Measurements from ENCODE around the gene SIDT1. TPM values are rescaled to one million over a fixed set of nuclear protein-coding genes. Genes with fewer than 3 reads are reported as not detected.

Gene SIDT1
- total RNA-seq, 1 experiment from 2014 or later = not detected

DNA sequence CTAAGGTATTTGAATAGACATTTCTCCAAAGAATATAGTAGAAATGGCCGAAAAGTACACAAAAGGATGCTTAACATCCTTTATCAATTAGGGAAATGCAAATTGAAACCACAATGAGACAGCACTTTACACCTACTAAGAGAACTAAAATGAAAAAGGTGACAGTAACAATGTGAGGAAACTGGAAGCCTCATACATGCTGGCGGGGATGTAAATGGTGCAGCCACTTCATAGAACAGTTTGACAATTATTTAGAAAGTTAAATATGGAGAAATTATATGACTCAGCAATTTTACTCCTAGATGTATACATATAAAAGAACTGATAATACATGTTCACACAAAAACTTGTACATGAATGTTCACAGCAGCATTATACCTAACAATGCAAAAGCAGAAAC is 30.8 kb upstream of the SIDT1 start:
- no peak for DNase-seq
- no peak overlapping the region for H3K18ac ChIP-seq (ENCODE audit: insufficient read length, low read depth, low read length)
- no peak overlapping the region for H4K5ac ChIP-seq (ENCODE audit: insufficient read length, low read depth, low read length)
- no peaks in the 10 kb centered on the region for H4K20me1 ChIP-seq (ENCODE audit: control insufficient read depth, insufficient read depth, insufficient read length)
- no peak overlapping the region for H3K23ac ChIP-seq (ENCODE audit: insufficient read length, low read depth, low read length)
- no peaks in the 10 kb centered on the region for H3K4me1 ChIP-seq (ENCODE audit: insufficient read depth, low read length)
- Mint-ChIP-seq H3K4me3 (no peak overlapping the region), H3K4me1 (peaks cover 0 to 4% of the 10 kb centered on the region in 2 experiments; a peak in 2 of 4 replicates), H3K27me3 (ENCODE audit: low read depth) (no peaks in the 10 kb centered on the region), H3K27ac (no peak overlapping the region; a peak in 1 of 7 replicates), H3K36me3 (ENCODE audit: insufficient read depth in 1 of 3, low read depth in 3 of 3) (peaks cover 0 to 11% (median 0%) of the 10 kb centered on the region in 3 experiments; a peak in 2 of 7 replicates), H3K9me3 (no peaks in the 10 kb centered on the region)
- H2BK15ac ChIP-seq (ENCODE audit: low read depth, low read length) = no peak overlapping the region
- H2BK12ac ChIP-seq (ENCODE audit: insufficient read length, low read depth, low read length) = no peak overlapping the region
- no peaks in the 10 kb centered on the region for H3K79me2 ChIP-seq (ENCODE audit: insufficient read depth, low read length)
- TF ChIP-seq, protein P1, sequence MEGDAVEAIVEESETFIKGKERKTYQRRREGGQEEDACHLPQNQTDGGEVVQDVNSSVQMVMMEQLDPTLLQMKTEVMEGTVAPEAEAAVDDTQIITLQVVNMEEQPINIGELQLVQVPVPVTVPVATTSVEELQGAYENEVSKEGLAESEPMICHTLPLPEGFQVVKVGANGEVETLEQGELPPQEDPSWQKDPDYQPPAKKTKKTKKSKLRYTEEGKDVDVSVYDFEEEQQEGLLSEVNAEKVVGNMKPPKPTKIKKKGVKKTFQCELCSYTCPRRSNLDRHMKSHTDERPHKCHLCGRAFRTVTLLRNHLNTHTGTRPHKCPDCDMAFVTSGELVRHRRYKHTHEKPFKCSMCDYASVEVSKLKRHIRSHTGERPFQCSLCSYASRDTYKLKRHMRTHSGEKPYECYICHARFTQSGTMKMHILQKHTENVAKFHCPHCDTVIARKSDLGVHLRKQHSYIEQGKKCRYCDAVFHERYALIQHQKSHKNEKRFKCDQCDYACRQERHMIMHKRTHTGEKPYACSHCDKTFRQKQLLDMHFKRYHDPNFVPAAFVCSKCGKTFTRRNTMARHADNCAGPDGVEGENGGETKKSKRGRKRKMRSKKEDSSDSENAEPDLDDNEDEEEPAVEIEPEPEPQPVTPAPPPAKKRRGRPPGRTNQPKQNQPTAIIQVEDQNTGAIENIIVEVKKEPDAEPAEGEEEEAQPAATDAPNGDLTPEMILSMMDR (conservative IDR thresholded peaks at IDR 0.05) = no peak
- no peak overlapping the region for H3K4ac ChIP-seq (ENCODE audit: low read depth, low read length)
- H2AFZ ChIP-seq (ENCODE audit: low read length) = no peak overlapping the region
- H3K27ac ChIP-seq (ENCODE audit: insufficient read length, low read depth, low read length) = no peak overlapping the region
- no peak overlapping the region for H4K91ac ChIP-seq (ENCODE audit: insufficient read length, low read depth, low read length)
- H3K9me3 ChIP-seq (ENCODE audit: control insufficient read depth, low read depth, low read length) = no peaks in the 10 kb centered on the region
- H2BK20ac ChIP-seq (ENCODE audit: low read depth, low read length, poor library complexity, severe bottlenecking) = no peak overlapping the region
- no peak overlapping the region for H4K8ac ChIP-seq (replicated peaks; ENCODE audit: insufficient read length, low read depth, low read length)
- no peaks in the 10 kb centered on the region for H3K23me2 ChIP-seq (ENCODE audit: insufficient read length, low read depth, low read length, poor library complexity, severe bottlenecking)
- no peak overlapping the region for H3T11ph ChIP-seq (ENCODE audit: low read length)
- H2BK120ac ChIP-seq (ENCODE audit: low read depth, low read length, poor library complexity, severe bottlenecking) = no peak overlapping the region
- no peak overlapping the region for H3K14ac ChIP-seq (ENCODE audit: insufficient read depth, low read length)
- WGBS (ENCODE audit: extremely low coverage, insufficient read length, low lambda C conversion rate) = no CpG with 5 or more reads among the region's 2 CpGs
- no peak overlapping the region for H2AK5ac ChIP-seq (ENCODE audit: insufficient read length, low read length)
- no peaks in the 10 kb centered on the region for H3K27me3 ChIP-seq (ENCODE audit: insufficient read depth, low read length)
- H3K56ac ChIP-seq (ENCODE audit: insufficient read length, low read depth, low read length) = no peak overlapping the region
- no peak overlapping the region for H3K9ac ChIP-seq (ENCODE audit: extremely low read depth, insufficient read length, low read length)
- H3K79me1 ChIP-seq (ENCODE audit: insufficient read depth, low read depth, low read length, poor library complexity, severe bottlenecking) = no peaks in the 10 kb centered on the region
- no peak overlapping the region for H2BK5ac ChIP-seq (ENCODE audit: insufficient read length, low read length)
- H3K4me2 ChIP-seq (ENCODE audit: insufficient read depth, insufficient read length, low read length) = no peak overlapping the region

Measured in H9 (cell line).